Stimulated activated memory B cell treated with anti-CD40 and anti-IgM and Interleukin-4, amounts not matched to agents 10 μg/mL and 1 μg/mL and 100 μg/mL, for 72 hours (primary cell): Measurements from ENCODE around the gene SPRED2.
A peak's percentile ranks its signal among the peaks of the same experiment; 100 is the strongest.
"Not testable (repeated sequence)": the region's sequence is repeated elsewhere in the genome, so short reads cannot be mapped to it uniquely, and the experiment has no call there.

Source experiments
- ATAC-seq: fragments of 150-1000 bp; cut with Tn5 transposase; 2 replicates; pipeline ENCODE4 v1.10.0; 2021
- H3K27ac Mint-ChIP-seq: one replicate; pipeline ENCODE4 v1.8.0; 2022; ENCODE audit warnings: mild to moderate bottlenecking, mixed read lengths
- H3K27me3 Mint-ChIP-seq: one replicate; pipeline ENCODE4 v1.8.0; 2022; ENCODE audit warnings: mixed read lengths
- H3K36me3 Mint-ChIP-seq: one replicate; pipeline ENCODE4 v1.8.0; 2022; ENCODE audit warnings: mixed read lengths
- H3K4me1 Mint-ChIP-seq: one replicate; pipeline ENCODE4 v1.8.0; 2022; ENCODE audit warnings: mixed read lengths
- H3K4me3 Mint-ChIP-seq: one replicate; pipeline ENCODE4 v1.8.0; 2022; ENCODE audit warnings: mild to moderate bottlenecking, moderate library complexity, mixed read lengths
- H3K9me3 Mint-ChIP-seq: one replicate; pipeline ENCODE4 v1.8.0; 2022; ENCODE audit warnings: mixed read lengths

SPRED2 gene

GRCh38 chr2:65344182-65344581, 88.2 kb downstream of the SPRED2 start:
- Mint-ChIP-seq H3K4me1 (no peaks in the 10 kb centered on the region), H3K27ac (no peak overlapping the region), H3K36me3 (peaks cover 17% of the 10 kb centered on the region), H3K9me3 (peaks cover 4% of the 10 kb centered on the region), H3K27me3 (peaks cover 48% of the 10 kb centered on the region), H3K4me3 (no peak overlapping the region)
- no peak for ATAC-seq

DNA sequence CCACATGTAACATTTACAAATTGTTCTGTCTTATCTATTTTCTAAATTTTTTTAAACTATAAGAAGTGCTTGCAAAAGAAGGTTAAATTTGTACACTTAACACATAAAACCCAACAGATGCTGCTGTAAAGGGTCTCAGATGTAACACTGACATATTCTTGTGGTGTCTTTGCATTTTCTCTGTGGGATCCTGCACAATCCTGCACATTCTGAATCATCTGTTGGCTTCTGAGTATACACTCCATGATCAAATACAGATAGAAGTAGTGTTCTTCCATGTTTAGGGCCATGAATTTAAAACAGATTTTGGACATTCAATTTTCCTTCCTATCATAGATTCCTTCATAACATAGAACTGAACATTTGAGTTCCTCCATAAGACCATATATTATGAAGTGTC, 89.0 kb downstream of the SPRED2 start:
- Mint-ChIP-seq H3K4me3 (no peak overlapping the region), H3K27ac (no peak overlapping the region), H3K9me3 (peaks cover 4% of the 10 kb centered on the region), H3K27me3 (peaks cover 40% of the 10 kb centered on the region), H3K36me3 (peaks cover 17% of the 10 kb centered on the region), H3K4me1 (no peaks in the 10 kb centered on the region)
- ATAC-seq = no peak

- ATAC-seq = no peak
- peaks cover 20% of the 10 kb centered on the region for H3K27me3 Mint-ChIP-seq
- no peaks in the 10 kb centered on the region for H3K36me3 Mint-ChIP-seq
- H3K4me3 Mint-ChIP-seq = no peak overlapping the region
- no peaks in the 10 kb centered on the region for H3K9me3 Mint-ChIP-seq
- no peak overlapping the region for H3K27ac Mint-ChIP-seq
- no peaks in the 10 kb centered on the region for H3K4me1 Mint-ChIP-seq
Measured at GRCh38 chr2:65340898-65341681, 91.3 kb downstream of the SPRED2 start.

DNA sequence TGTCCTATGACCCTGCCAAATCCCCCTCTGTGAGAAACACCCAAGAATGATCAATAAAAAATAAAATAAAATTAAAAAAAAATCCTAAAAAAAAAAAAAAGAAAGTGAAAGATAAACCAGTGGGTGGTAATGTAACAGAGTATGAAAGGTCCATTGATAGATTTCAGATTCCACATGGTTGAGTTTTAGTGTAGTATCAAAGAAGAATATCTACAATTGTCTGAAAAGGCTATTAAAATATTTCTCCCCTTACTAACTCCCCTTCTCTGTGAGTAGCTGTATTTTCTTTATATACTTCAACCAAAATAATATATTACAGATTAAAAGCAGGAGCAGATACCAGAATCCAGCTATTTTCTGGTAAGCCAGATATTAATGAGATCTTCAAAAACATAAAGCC, 92.8 kb downstream of the SPRED2 start:
- H3K27ac Mint-ChIP-seq = no peak overlapping the region
- H3K9me3 Mint-ChIP-seq = no peaks in the 10 kb centered on the region
- ATAC-seq = no peak
- H3K36me3 Mint-ChIP-seq = peaks cover 6% of the 10 kb centered on the region
- no peaks in the 10 kb centered on the region for H3K4me1 Mint-ChIP-seq
- peaks cover 28% of the 10 kb centered on the region for H3K27me3 Mint-ChIP-seq
- no peak overlapping the region for H3K4me3 Mint-ChIP-seq

DNA sequence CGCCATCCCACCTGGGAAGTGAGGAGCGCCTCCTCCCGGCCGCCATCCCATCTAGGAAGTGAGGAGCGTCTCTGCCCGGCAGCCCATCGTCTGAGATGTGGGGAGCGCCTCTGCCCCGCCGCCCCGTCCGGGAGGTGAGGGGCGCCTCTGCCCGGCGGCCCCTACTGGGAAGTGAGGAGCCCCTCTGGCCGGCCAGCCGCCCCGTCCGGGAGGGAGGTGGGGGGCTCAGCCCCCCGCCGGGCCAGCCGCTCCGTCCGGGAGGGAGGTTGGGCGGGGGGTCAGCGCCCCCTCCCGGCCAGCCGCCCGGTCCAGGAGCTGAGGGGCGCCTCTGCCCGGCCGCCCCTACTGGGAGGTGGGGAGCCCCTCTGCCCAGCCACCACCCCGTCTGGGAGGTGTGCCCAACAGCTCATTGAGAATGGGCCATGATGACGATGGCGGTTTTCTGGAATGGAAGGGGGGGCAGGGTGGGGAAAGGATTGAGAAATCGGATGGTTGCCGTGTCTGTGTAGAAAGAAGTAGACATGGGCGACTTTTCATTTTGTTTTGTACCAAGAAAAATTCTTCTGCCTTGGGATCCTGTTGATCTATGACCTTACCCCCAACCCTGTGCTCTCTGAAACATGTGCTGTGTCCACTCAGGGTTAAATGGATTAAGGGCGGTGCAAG, 93.4 kb downstream of the SPRED2 start:
- not testable (repeated sequence) for H3K4me1 Mint-ChIP-seq, H3K27ac Mint-ChIP-seq, H3K4me3 Mint-ChIP-seq, ATAC-seq, H3K9me3 Mint-ChIP-seq
- H3K27me3 Mint-ChIP-seq = peaks cover 28% of the 10 kb centered on the region
- peaks cover 12% of the 10 kb centered on the region for H3K36me3 Mint-ChIP-seq

DNA sequence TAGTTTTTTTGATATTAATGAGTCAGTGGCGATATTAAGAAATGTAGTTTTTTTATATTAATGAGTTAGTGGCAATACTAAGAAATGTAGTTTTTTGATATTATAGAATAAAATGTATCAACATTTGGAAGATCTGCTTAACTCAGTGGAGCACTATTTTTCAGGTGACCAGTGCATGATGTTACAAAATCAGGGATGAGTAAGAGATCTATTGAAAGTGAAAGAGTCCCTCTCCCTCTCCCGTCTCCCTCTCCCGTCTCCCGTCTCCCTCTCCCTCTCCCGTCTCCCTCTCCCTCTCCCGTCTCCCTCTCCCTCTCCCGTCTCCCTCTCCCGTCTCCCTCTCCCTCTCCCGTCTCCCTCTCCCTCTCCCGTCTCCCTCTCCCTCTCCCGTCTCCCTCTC, 94.5 kb downstream of the SPRED2 start:
- H3K36me3 Mint-ChIP-seq = peaks cover 15% of the 10 kb centered on the region
- not testable (repeated sequence) for H3K27ac Mint-ChIP-seq, ATAC-seq

GRCh38 chr2:65334714-65335113, 97.7 kb downstream of the SPRED2 start:
- Mint-ChIP-seq H3K27me3 (peaks cover 19% of the 10 kb centered on the region), H3K4me1 (no peaks in the 10 kb centered on the region), H3K27ac (no peak overlapping the region), H3K9me3 (no peaks in the 10 kb centered on the region), H3K36me3 (peaks cover 15% of the 10 kb centered on the region), H3K4me3 (no peak overlapping the region)
- no peak for ATAC-seq

More for the DNA sequence above, 94.5 kb downstream of the SPRED2 start:
- H3K4me3 Mint-ChIP-seq, H3K9me3 Mint-ChIP-seq, H3K4me1 Mint-ChIP-seq: not testable (repeated sequence)
- H3K27me3 Mint-ChIP-seq = peaks cover 28% of the 10 kb centered on the region

GRCh38 chr2:65331336-65332025, 100.9 kb downstream of the SPRED2 start:
- no peak for ATAC-seq
- Mint-ChIP-seq H3K9me3 (no peaks in the 10 kb centered on the region), H3K4me1 (no peaks in the 10 kb centered on the region), H3K36me3 (peaks cover 15% of the 10 kb centered on the region), H3K27ac (no peak overlapping the region), H3K4me3 (no peak overlapping the region), H3K27me3 (peaks cover 22% of the 10 kb centered on the region)

GRCh38 chr2:65329525-65329924, 102.9 kb downstream of the SPRED2 start:
- no peak for ATAC-seq
- no peak overlapping the region for H3K4me3 Mint-ChIP-seq
- H3K27me3 Mint-ChIP-seq = peaks cover 9% of the 10 kb centered on the region
- H3K36me3 Mint-ChIP-seq = peaks cover 8% of the 10 kb centered on the region
- H3K9me3 Mint-ChIP-seq = no peaks in the 10 kb centered on the region
- no peak overlapping the region for H3K27ac Mint-ChIP-seq
- no peaks in the 10 kb centered on the region for H3K4me1 Mint-ChIP-seq

- H3K27me3 Mint-ChIP-seq = peaks cover 28% of the 10 kb centered on the region
- no peaks in the 10 kb centered on the region for H3K9me3 Mint-ChIP-seq
- no peak overlapping the region for H3K4me3 Mint-ChIP-seq
- no peak overlapping the region for H3K27ac Mint-ChIP-seq
- peaks cover 17% of the 10 kb centered on the region for H3K4me1 Mint-ChIP-seq
- no peaks in the 10 kb centered on the region for H3K36me3 Mint-ChIP-seq
- no peak for ATAC-seq
Measured at GRCh38 chr2:65326276-65326675, 106.1 kb downstream of the SPRED2 start.

DNA sequence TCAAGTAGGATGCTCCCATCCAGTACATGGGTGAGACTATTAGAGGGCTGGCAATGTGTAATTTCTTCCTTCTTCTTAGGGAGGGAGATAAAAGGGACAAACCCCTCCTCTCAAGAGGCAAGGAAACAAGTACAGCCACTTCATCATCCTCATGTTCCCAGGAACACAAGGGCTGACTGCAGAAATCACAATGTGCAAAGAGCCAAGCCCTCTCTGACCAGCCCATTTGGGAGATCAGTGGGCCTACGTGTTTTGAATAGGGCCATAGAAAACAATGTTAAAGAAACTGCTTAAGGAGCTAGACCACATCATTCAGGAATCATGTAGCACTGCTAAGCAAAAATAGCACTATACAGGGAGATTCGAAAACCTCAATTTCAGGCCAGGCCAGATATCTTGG, 107.3 kb downstream of the SPRED2 start:
- Mint-ChIP-seq H3K27me3 (peaks cover 28% of the 10 kb centered on the region), H3K27ac (no peak overlapping the region), H3K9me3 (no peaks in the 10 kb centered on the region), H3K36me3 (no peaks in the 10 kb centered on the region), H3K4me1 (peaks cover 17% of the 10 kb centered on the region), H3K4me3 (no peak overlapping the region)
- ATAC-seq = no peak

DNA sequence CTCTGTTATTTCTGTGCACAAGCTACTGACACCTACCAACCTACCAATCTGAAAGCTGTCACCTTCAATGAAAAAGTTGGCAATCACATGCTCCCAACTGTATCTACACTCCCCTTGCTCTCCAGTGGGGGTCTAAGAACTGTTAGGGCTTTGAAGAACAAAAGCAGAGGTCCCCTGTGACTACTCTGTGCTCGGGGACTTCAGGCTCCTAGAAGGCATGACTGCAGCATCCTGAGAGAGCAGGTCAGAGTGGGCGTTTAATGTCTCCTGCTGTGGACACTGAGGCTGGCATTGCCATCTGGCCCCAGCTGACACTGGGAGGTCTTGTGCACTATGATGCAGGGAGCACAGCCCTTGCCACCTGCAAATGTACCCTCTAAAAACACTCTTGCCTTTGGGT, 111.5 kb downstream of the SPRED2 start:
- no peak for ATAC-seq
- H3K4me1 Mint-ChIP-seq = peaks cover 17% of the 10 kb centered on the region
- H3K27ac Mint-ChIP-seq = no peak overlapping the region
- peaks cover 13% of the 10 kb centered on the region for H3K36me3 Mint-ChIP-seq
- peaks cover 3% of the 10 kb centered on the region for H3K9me3 Mint-ChIP-seq
- H3K4me3 Mint-ChIP-seq = no peak overlapping the region
- H3K27me3 Mint-ChIP-seq = peaks cover 60% of the 10 kb centered on the region

DNA sequence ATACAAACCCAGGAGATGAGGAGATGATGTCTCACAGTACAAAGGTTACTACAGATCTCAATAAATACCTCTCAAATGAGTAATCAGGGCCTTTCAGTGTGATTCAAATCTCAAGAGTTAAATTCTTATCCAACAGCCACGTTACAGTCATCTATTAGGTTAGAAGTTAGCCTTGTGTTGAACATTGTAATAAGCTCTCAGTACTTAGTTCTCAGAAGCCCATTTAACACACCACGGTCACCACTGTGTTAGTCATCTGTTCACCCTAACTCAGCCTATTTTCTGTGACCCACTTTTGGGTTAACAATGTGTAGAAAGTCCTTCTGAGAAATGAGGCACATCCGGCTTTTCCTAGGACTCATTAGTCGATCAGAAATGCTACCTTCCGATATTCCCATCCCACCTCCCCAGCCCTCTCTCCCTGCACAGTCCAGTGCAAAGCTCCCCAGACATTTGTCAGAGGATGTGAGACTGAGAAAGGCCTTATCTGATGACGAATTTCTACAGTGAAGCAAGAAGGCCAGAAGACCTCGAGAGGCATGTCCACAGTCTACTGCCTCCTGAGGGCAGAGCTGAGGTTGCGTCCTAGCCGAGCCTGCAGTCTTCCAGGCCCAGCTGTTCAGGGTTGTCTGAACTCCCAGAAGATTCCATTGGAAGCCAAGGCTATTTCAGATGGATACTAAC, 112.2 kb downstream of the SPRED2 start:
- Mint-ChIP-seq H3K4me3 (no peak overlapping the region), H3K4me1 (peaks cover 17% of the 10 kb centered on the region), H3K9me3 (peaks cover 3% of the 10 kb centered on the region), H3K27ac (no peak overlapping the region), H3K36me3 (peaks cover 13% of the 10 kb centered on the region), H3K27me3 (peaks cover 60% of the 10 kb centered on the region)
- peak; percentile 69 for ATAC-seq

DNA sequence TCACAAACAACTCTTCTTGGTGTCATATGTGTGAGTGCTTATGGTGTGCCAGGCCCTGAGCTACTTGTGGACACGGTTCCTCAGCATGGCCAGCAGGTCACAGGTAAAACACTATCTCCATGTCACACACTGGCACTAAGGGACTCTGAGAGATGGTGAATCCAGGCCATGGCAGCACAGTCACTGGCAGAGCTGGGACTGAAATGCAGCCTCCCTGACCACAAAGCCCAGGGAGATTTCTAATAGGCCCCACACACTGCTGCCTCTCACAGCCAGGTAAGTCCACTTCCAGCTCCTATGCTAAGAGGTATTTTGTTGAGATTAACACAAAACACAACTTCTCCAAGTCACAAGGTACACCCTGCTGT, 112.7 kb downstream of the SPRED2 start:
- H3K4me1 Mint-ChIP-seq = peaks cover 17% of the 10 kb centered on the region
- peaks cover 3% of the 10 kb centered on the region for H3K9me3 Mint-ChIP-seq
- peaks cover 13% of the 10 kb centered on the region for H3K36me3 Mint-ChIP-seq
- H3K27me3 Mint-ChIP-seq = peaks cover 58% of the 10 kb centered on the region
- no peak overlapping the region for H3K27ac Mint-ChIP-seq
- H3K4me3 Mint-ChIP-seq = no peak overlapping the region
- ATAC-seq = no peak

GRCh38 chr2:65319072-65319673, 113.2 kb downstream of the SPRED2 start:
- Mint-ChIP-seq H3K9me3 (peaks cover 3% of the 10 kb centered on the region), H3K27me3 (peaks cover 53% of the 10 kb centered on the region), H3K4me3 (no peak overlapping the region), H3K36me3 (peaks cover 15% of the 10 kb centered on the region), H3K4me1 (peaks cover 14% of the 10 kb centered on the region), H3K27ac (no peak overlapping the region)
- no peak for ATAC-seq
